ENCODE data around the gene HIPK2. TPM values are rescaled to one million over a fixed set of nuclear protein-coding genes. Genes with fewer than 3 reads are reported as not detected.

Gene HIPK2
- total RNA-seq, 1 donor from 2014 or later = 23.0 TPM

DNA sequence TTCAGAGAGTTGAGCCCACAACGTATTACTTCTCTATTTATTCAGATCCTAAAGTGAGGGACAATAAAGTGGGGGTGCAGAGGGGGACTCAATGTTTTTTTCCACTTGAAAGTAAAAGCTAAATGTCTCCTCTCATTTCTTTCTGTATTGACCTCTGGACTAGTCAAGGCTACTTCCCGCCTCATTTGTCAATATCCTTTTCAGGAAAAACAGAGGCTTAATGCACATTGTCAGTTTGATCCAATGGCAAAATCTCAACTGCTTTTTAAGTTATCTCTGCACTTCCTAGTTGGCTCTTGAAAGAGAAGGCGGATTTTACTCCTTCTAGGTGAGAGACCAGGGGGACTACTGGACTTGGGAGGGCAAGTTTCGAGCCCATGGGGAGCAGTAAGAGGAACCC, 56.4 kb downstream of the HIPK2 start:
- Mint-ChIP-seq H3K36me3 (ENCODE audit: low read depth) (peaks cover 9% of the 10 kb centered on the region), H3K9me3 (no peaks in the 10 kb centered on the region), H3K4me1 (peaks cover 20% of the 10 kb centered on the region), H3K27ac (no peak overlapping the region), H3K4me3 (no peak overlapping the region), H3K27me3 (no peaks in the 10 kb centered on the region)
- ATAC-seq (ENCODE audit: low read depth) (no peak), DNase-seq (no peak)
- intact Hi-C loops (cut with micrococcal nuclease) = no loop called here
- TF ChIP-seq CTCF (IDR thresholded peaks at IDR 0.05) = no peak
- CTCF ChIA-PET = no interaction called here
- POLR2A ChIA-PET = no interaction called here

GRCh38 chr7:139720705-139721231, 57.0 kb downstream of the HIPK2 start:
- ChIA-PET CTCF (interaction anchor here (0.7 to 1.2 kb wide), 2 partner anchors 73 to 75 kb away, joined by 3 read pairs; no protein-coding TSS in a partner anchor), POLR2A (no interaction called here)
- H3K4me1 Mint-ChIP-seq = peaks cover 14% of the 10 kb centered on the region
- ATAC-seq (ENCODE audit: low read depth) = no peak
- no peak for DNase-seq
- no peak for TF ChIP-seq CTCF (IDR thresholded peaks at IDR 0.05)
- H3K27me3 Mint-ChIP-seq = no peaks in the 10 kb centered on the region
- no peaks in the 10 kb centered on the region for H3K9me3 Mint-ChIP-seq
- H3K36me3 Mint-ChIP-seq (ENCODE audit: low read depth) = peaks cover 16% of the 10 kb centered on the region
- H3K4me3 Mint-ChIP-seq = no peak overlapping the region
- H3K27ac Mint-ChIP-seq = no peak overlapping the region
- intact Hi-C loops (cut with micrococcal nuclease) = no loop called here

GRCh38 chr7:139720186-139720585, 57.6 kb downstream of the HIPK2 start:
- CTCF ChIA-PET = interaction anchor here (0.7 to 1.2 kb wide), 2 partner anchors 73 to 74 kb away, joined by 3 read pairs; no protein-coding TSS in a partner anchor
- DNase-seq = no peak
- H3K4me1 Mint-ChIP-seq = peaks cover 14% of the 10 kb centered on the region
- no peak overlapping the region for H3K4me3 Mint-ChIP-seq
- H3K9me3 Mint-ChIP-seq = no peaks in the 10 kb centered on the region
- intact Hi-C loops (cut with micrococcal nuclease) = no loop called here
- no peaks in the 10 kb centered on the region for H3K27me3 Mint-ChIP-seq
- POLR2A ChIA-PET = no interaction called here
- ATAC-seq (ENCODE audit: low read depth) = no peak
- no peak overlapping the region for H3K27ac Mint-ChIP-seq
- no peak for TF ChIP-seq CTCF (IDR thresholded peaks at IDR 0.05)
- H3K36me3 Mint-ChIP-seq (ENCODE audit: low read depth) = peaks cover 21% of the 10 kb centered on the region

GRCh38 chr7:139718859-139719258, 58.9 kb downstream of the HIPK2 start:
- intact Hi-C loops (cut with micrococcal nuclease) = no loop called here
- no peaks in the 10 kb centered on the region for H3K27me3 Mint-ChIP-seq
- ATAC-seq (ENCODE audit: low read depth) (no peak), DNase-seq (no peak)
- TF ChIP-seq CTCF (IDR thresholded peaks at IDR 0.05) = no peak
- peaks cover 21% of the 10 kb centered on the region for H3K36me3 Mint-ChIP-seq (ENCODE audit: low read depth)
- H3K9me3 Mint-ChIP-seq = no peaks in the 10 kb centered on the region
- H3K4me3 Mint-ChIP-seq = no peak overlapping the region
- H3K27ac Mint-ChIP-seq = no peak overlapping the region
- POLR2A ChIA-PET = no interaction called here
- H3K4me1 Mint-ChIP-seq = peaks cover 21% of the 10 kb centered on the region
- CTCF ChIA-PET = no interaction called here

DNA sequence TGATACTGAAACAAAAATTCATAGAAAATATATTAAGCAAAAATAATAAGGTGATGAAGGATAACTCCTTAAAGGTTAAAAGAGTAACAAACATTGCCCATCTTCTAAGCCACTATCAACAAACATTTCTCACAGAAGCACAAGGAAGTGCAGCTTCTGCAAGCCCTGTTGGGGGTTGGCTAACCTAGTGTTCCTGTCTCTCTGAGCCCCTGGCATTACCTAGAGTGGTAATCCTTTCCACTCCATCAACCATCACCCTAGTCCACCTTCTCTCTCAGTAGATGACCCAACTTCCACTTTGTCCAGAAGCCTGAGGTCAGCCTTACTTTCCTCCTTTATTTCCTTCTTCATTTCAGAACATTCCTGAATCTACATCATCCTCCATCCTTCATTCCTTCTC, 59.7 kb downstream of the HIPK2 start:
- DNase-seq = no peak
- no peaks in the 10 kb centered on the region for H3K27me3 Mint-ChIP-seq
- intact Hi-C loops (cut with micrococcal nuclease) = no loop called here
- ChIA-PET CTCF (no interaction called here), POLR2A (no interaction called here)
- no peak for ATAC-seq (ENCODE audit: low read depth)
- H3K36me3 Mint-ChIP-seq (ENCODE audit: low read depth) = peaks cover 21% of the 10 kb centered on the region
- H3K27ac Mint-ChIP-seq = no peak overlapping the region
- H3K4me3 Mint-ChIP-seq = no peak overlapping the region
- H3K4me1 Mint-ChIP-seq = peaks cover 21% of the 10 kb centered on the region
- H3K9me3 Mint-ChIP-seq = no peaks in the 10 kb centered on the region
- no peak for TF ChIP-seq CTCF (IDR thresholded peaks at IDR 0.05)

Measured in activated B cell treated with CpG ODN at 0.5 μM for 24 hours (primary cell).